ENCODE measurements around the gene SFXN5.

SFXN5 gene

GRCh38 chr2:72998234-72998651 is 73.3 kb downstream of the SFXN5 start:
- H3K4me3 ChIP-seq (ENCODE audit: low read depth, low read length): no peak overlapping the region
- DNase-seq (ENCODE audit: low read depth, low spot score): no peak
- POLR2A ChIA-PET: no interaction called here
- TF ChIP-seq CTCF (IDR thresholded peaks at IDR 0.05; ENCODE audit: insufficient read depth, low read length, missing control alignments): no peak
- CTCF ChIA-PET: interaction anchor here (1.0 to 10.8 kb wide), 5 partner anchors 24 to 214 kb away, joined by 3 to 129 read pairs (median 10); no protein-coding TSS in a partner anchor

- POLR2A ChIA-PET: no interaction called here
- no peak for TF ChIP-seq CTCF (IDR thresholded peaks at IDR 0.05; ENCODE audit: insufficient read depth, low read length, missing control alignments)
- DNase-seq (ENCODE audit: low read depth, low spot score): no peak
- no peak overlapping the region for H3K4me3 ChIP-seq (ENCODE audit: low read depth, low read length)
- CTCF ChIA-PET: interaction anchor here (1.0 to 10.8 kb wide), 12 partner anchors 11 to 217 kb away, joined by 3 to 129 read pairs (median 10); partner anchors contain the start of gene SPR
Observed at GRCh38 chr2:72996117-72996502, 75.4 kb downstream of the SFXN5 start.

- CTCF ChIA-PET: interaction anchor here (1.4 to 10.8 kb wide), 7 partner anchors 11 to 217 kb away, joined by 4 to 129 read pairs (median 29); no protein-coding TSS in a partner anchor
- TF ChIP-seq CTCF (IDR thresholded peaks at IDR 0.05; ENCODE audit: insufficient read depth, low read length, missing control alignments): no peak
- no peak overlapping the region for H3K4me3 ChIP-seq (ENCODE audit: low read depth, low read length)
- POLR2A ChIA-PET: no interaction called here
- DNase-seq (ENCODE audit: low read depth, low spot score): no peak
Observed at GRCh38 chr2:72995430-72996116, 75.9 kb downstream of the SFXN5 start.

- ChIA-PET CTCF (interaction anchor here (0.8 to 10.8 kb wide), 10 partner anchors 10 to 218 kb away, joined by 3 to 129 read pairs (median 38); no protein-coding TSS in a partner anchor), POLR2A (interaction anchor here (0.6 kb wide), 1 partner anchor 105 kb away, joined by 5 read pairs; no protein-coding TSS in a partner anchor)
- H3K4me3 ChIP-seq (ENCODE audit: low read depth, low read length): no peak overlapping the region
- DNase-seq (ENCODE audit: low read depth, low spot score): no peak
- TF ChIP-seq CTCF (IDR thresholded peaks at IDR 0.05; ENCODE audit: insufficient read depth, low read length, missing control alignments): no peak
Observed at GRCh38 chr2:72994991-72995380, 76.5 kb downstream of the SFXN5 start.

GRCh38 chr2:72994282-72994990 is 77.1 kb downstream of the SFXN5 start:
- ChIA-PET POLR2A (interaction anchor here (0.6 kb wide), 1 partner anchor 106 kb away, joined by 5 read pairs; no protein-coding TSS in a partner anchor), CTCF (interaction anchor here (0.6 to 10.8 kb wide), 22 partner anchors 8 to 218 kb away, joined by 3 to 129 read pairs (median 4); no protein-coding TSS in a partner anchor)
- no peak for TF ChIP-seq CTCF (IDR thresholded peaks at IDR 0.05; ENCODE audit: insufficient read depth, low read length, missing control alignments)
- no peak overlapping the region for H3K4me3 ChIP-seq (ENCODE audit: low read depth, low read length)
- DNase-seq (ENCODE audit: low read depth, low spot score): no peak

GRCh38 chr2:72993933-72994280 is 77.6 kb downstream of the SFXN5 start:
- no peak for TF ChIP-seq CTCF (IDR thresholded peaks at IDR 0.05; ENCODE audit: insufficient read depth, low read length, missing control alignments)
- POLR2A ChIA-PET: no interaction called here
- CTCF ChIA-PET: interaction anchor here (0.8 to 10.8 kb wide), 27 partner anchors 9 to 218 kb away, joined by 3 to 129 read pairs (median 4); no protein-coding TSS in a partner anchor

More at GRCh38 chr2:72993933-72994280, 77.6 kb downstream of the SFXN5 start:
- H3K4me3 ChIP-seq (ENCODE audit: low read depth, low read length): no peak overlapping the region
- no peak for DNase-seq (ENCODE audit: low read depth, low spot score)

Data from AG04449 (cell line).